ENCODE results near the gene ASPSCR1. TPM values are rescaled to one million over a fixed set of nuclear protein-coding genes. Genes with fewer than 3 reads are reported as not detected.

The ASPSCR1 gene
- total and polyA plus RNA-seq, 2 of the 13 experiments (the other 11 are each of a cell fraction or from before 2014, with no cell fraction given): 274 to 314 TPM

DNA sequence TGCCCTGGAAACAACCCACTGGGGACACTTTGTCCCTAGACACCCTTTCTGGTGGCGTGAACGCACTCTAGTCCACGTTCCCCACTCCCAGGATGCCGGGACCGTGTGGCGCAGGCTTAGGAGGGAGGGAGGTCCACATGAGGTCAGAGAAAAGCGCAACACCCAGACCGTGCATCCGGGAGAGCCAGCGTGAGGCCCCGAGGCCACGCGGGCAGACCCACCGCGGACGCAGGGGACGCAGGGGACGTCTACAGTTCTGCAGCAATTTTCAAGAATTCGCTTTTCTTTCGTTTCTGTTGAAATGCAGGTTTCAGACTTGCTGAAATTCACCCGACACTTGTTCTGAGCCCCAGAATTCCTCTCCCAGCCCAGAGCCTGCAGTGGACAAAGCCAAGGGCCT lies 69.5 kb downstream of the ASPSCR1 start:
- BruUV-seq (replicated peaks): TSS peak; percentile 12
- no peaks in the 10 kb centered on the region for H3K9me3 ChIP-seq (ENCODE audit: low read length)
- ChIA-PET CTCF (ENCODE audit: low intra/inter-chr PET ratio, low total read pairs) (no interaction called here), POLR2A (no interaction called here)
- intact Hi-C loops (cut with micrococcal nuclease; ENCODE audit: unreplicated experiment) (no loop called here), in situ Hi-C loops (cut with HindIII; ENCODE audit: extremely low pct_ligation_motif_present, low pct_unique_long_range_greater_than_20kb) (no loop called here)
- peaks cover 8 to 29% of the 10 kb centered on the region in 2 experiments; a peak in 4 of 5 replicates for H3K36me3 ChIP-seq (replicated peaks in 1 of 2; ENCODE audit: control insufficient read depth in 1 of 2, insufficient read depth in 2 of 2, low read length in 2 of 2)
- ATAC-seq: no peak
- no peak overlapping the region for H3K9ac ChIP-seq (ENCODE audit: insufficient read depth, low read depth, low read length)
- no peak for FAIRE-seq
- no peak overlapping the region for H3K27ac ChIP-seq (ENCODE audit: extremely low read length, insufficient read depth, low read length)
- H3K4me3 ChIP-seq (replicated peaks in 1 of 3; ENCODE audit: insufficient read depth in 1 of 3, low read depth in 2 of 3, low read length in 3 of 3): no peak overlapping the region
- WGBS (ENCODE audit: low lambda C conversion rate): 96% methylated on average over 21 of the region's 21 CpGs
- no peak overlapping the region for H3K4me2 ChIP-seq (ENCODE audit: low read depth, low read length)
- H4K20me1 ChIP-seq (ENCODE audit: insufficient read depth, low read length): no peaks in the 10 kb centered on the region
- TF ChIP-seq ZNF557 (CRISPR knock-in tag; IDR thresholded peaks at IDR 0.05) (no peak), RBFOX2 (IDR thresholded peaks at IDR 0.05; ENCODE audit: low read depth, low read length) (peak; percentile 55; the same call in 1 of the 2 replicates), NBN (conservative IDR thresholded peaks at IDR 0.05) (no peak), MLXIP (CRISPR knock-in tag; IDR thresholded peaks at IDR 0.05; ENCODE audit: borderline replicate concordance) (no peak)
- TF ChIP-seq, protein P1, sequence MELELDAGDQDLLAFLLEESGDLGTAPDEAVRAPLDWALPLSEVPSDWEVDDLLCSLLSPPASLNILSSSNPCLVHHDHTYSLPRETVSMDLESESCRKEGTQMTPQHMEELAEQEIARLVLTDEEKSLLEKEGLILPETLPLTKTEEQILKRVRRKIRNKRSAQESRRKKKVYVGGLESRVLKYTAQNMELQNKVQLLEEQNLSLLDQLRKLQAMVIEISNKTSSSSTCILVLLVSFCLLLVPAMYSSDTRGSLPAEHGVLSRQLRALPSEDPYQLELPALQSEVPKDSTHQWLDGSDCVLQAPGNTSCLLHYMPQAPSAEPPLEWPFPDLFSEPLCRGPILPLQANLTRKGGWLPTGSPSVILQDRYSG (CRISPR knock-in tag; IDR thresholded peaks at IDR 0.05): no peak
- DNase-seq (ENCODE audit: low spot score): no peak
- peaks cover 39% of the 10 kb centered on the region for H3K4me1 ChIP-seq (ENCODE audit: insufficient read depth, low read length)
- no peaks in the 10 kb centered on the region; a peak in 1 of 5 replicates for H3K27me3 ChIP-seq (ENCODE audit: control insufficient read depth in 1 of 2, insufficient read depth in 2 of 2, low read length in 2 of 2)
- H3K79me2 ChIP-seq (ENCODE audit: insufficient read depth, low read length): peaks cover 18% of the 10 kb centered on the region
- no peak overlapping the region for H2AFZ ChIP-seq (ENCODE audit: low read length)
